Measurements from ENCODE around the gene KATNAL2.

DNA sequence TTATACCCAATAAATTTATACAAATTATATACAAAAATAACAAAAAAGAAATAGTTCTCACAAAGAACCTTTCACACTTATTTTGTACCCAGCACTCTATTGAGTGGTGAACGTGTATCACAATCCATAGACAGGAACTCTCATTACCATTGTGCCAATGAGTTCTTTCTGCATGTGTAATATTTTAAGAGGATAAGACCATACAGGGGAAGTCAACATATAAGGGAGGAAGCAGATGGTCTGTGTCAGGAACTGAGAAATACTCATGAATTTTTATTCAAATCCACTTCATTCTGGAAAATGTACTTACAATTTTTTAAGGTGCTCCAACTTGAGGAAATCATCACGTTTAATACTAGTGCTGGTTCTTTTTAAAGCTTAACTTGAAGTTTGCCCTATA lies 145.1 kb downstream of the KATNAL2 start:
- TF ChIP-seq CTCF (IDR thresholded peaks at IDR 0.05; ENCODE audit: insufficient read depth, low read depth, low read length) (no peak), EZH2 (IDR thresholded peaks at IDR 0.05; ENCODE audit: insufficient read depth, low read length) (no peak)
